ENCODE measurements around the gene RGS13.

GRCh38 chr1:192675716-192676115, 39.8 kb downstream of the RGS13 start:
- TF ChIP-seq POLR2A (IDR thresholded peaks at IDR 0.05) (no peak), CTCF (IDR thresholded peaks at IDR 0.05) (no peak)
